K562 (cell line): ENCODE data around the gene MYLK4.

Source experiments
- ARNT ChIP-seq, 2 experiments: fragments of 450-650 bp; IDR thresholded peaks; 2 replicates each; pipeline ENCODE4 v1.6.1; 2016; ENCODE audit warnings: mild to moderate bottlenecking in 1 of 2
- IRF2 ChIP-seq: sonication (generic); formaldehyde crosslinking; IDR thresholded peaks from 2 replicates; pipeline ENCODE4 v1.8.1; 2022; ENCODE audit warnings: mild to moderate bottlenecking, missing genetic modification reagents
- ZNF146 ChIP-seq: IDR thresholded peaks from one replicate; pipeline ENCODE4 v1.6.1; 2018; ENCODE audit warnings: missing compliant biosample characterization; ENCODE audit not compliant: unreplicated experiment
- ZNF57 ChIP-seq: fragments of 450-650 bp; formaldehyde crosslinking; IDR thresholded peaks from 2 replicates; pipeline ENCODE4 v1.4.0; 2020; ENCODE audit warnings: mild to moderate bottlenecking, moderate library complexity
- TF ChIP-seq, protein P1 (sequence below): fragments of 250-450 bp; sonication (Bioruptor Pico); IDR thresholded peaks from 2 replicates; pipeline ENCODE4 v1.8.0; 2021; ENCODE audit warnings: mild to moderate bottlenecking, moderate library complexity
- TF ChIP-seq, protein P2 (sequence below), 3 experiments: IDR thresholded peaks in 2 of 3; conservative IDR thresholded peaks in 1 of 3; 2 replicates each; pipeline ENCODE4 v1.5.1; 2011 to 2012; ENCODE audit warnings: low read length in 3 of 3, mild to moderate bottlenecking in 3 of 3, control low read depth in 2 of 3, improper control_type of control experiment in 1 of 3, inconsistent platforms in 1 of 3, low read depth in 1 of 3, mixed read lengths in 1 of 3, moderate library complexity in 1 of 3; ENCODE audit not compliant: insufficient read depth in 2 of 3

DNA sequence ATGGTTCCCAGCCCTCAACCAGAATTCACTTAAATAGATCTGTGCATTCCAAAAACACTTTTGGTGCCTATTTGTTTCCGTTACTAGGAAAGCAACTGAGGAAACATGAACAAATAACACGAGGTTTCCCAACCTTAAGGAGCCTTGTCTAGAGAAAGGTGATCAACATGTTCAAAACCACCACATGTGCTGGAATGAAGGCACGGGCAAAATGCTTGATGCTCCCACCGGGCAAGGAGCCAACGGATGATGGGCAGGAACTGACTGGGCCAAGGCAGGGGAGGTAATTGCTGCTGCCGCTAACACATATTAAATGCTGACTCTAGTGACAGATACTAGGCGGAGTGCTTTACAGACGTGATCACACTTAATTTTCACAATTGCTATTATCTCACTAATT lies 2.5 kb downstream of the MYLK4 start:
- TF ChIP-seq ARNT (IDR thresholded peaks at IDR 0.05) (no peak), ZNF146 (CRISPR knock-in tag) (no peak), ZNF57 (no peak), IRF2 (CRISPR knock-in tag) (no peak)
- TF ChIP-seq, protein P1, sequence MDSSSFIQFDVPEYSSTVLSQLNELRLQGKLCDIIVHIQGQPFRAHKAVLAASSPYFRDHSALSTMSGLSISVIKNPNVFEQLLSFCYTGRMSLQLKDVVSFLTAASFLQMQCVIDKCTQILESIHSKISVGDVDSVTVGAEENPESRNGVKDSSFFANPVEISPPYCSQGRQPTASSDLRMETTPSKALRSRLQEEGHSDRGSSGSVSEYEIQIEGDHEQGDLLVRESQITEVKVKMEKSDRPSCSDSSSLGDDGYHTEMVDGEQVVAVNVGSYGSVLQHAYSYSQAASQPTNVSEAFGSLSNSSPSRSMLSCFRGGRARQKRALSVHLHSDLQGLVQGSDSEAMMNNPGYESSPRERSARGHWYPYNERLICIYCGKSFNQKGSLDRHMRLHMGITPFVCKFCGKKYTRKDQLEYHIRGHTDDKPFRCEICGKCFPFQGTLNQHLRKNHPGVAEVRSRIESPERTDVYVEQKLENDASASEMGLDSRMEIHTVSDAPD (CRISPR knock-in tag) = no peak
- TF ChIP-seq, protein P2, sequence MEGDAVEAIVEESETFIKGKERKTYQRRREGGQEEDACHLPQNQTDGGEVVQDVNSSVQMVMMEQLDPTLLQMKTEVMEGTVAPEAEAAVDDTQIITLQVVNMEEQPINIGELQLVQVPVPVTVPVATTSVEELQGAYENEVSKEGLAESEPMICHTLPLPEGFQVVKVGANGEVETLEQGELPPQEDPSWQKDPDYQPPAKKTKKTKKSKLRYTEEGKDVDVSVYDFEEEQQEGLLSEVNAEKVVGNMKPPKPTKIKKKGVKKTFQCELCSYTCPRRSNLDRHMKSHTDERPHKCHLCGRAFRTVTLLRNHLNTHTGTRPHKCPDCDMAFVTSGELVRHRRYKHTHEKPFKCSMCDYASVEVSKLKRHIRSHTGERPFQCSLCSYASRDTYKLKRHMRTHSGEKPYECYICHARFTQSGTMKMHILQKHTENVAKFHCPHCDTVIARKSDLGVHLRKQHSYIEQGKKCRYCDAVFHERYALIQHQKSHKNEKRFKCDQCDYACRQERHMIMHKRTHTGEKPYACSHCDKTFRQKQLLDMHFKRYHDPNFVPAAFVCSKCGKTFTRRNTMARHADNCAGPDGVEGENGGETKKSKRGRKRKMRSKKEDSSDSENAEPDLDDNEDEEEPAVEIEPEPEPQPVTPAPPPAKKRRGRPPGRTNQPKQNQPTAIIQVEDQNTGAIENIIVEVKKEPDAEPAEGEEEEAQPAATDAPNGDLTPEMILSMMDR (IDR thresholded peaks at IDR 0.05 in 2 of 3, conservative IDR thresholded peaks at IDR 0.05 in 1 of 3; ENCODE audit: insufficient read depth in 2 of 3, low read depth in 1 of 3, low read length in 3 of 3) = no peak
